Fibroblast of lung (primary cell): ENCODE results near the gene GGPS1. TPM values are rescaled to one million over a fixed set of nuclear protein-coding genes. Genes with fewer than 3 reads are reported as not detected.

Source experiments
- DNase-seq, 2 donors: peaks; one replicate each; pipeline versions ENCODE4 v3.0.0 to v3.0.0-alpha.2; 2010; ENCODE audit warnings: low read depth in 2 of 2
- H2AFZ ChIP-seq: 2 replicates; pipeline ENCODE4 v1.5.1; 2012; ENCODE audit warnings: low read length, control low read depth, inconsistent platforms
- H3K27ac ChIP-seq: 2 replicates; pipeline ENCODE4 v1.5.1; 2011; ENCODE audit warnings: low read length, control low read depth; ENCODE audit not compliant: insufficient read depth
- H3K27me3 ChIP-seq: 2 replicates; pipeline ENCODE4 v1.5.1; 2011; ENCODE audit warnings: mild to moderate bottlenecking, low read length; ENCODE audit not compliant: control insufficient read depth, insufficient read depth
- H3K36me3 ChIP-seq: 2 replicates; pipeline ENCODE4 v1.5.1; 2011; ENCODE audit warnings: low read length; ENCODE audit not compliant: control insufficient read depth, insufficient read depth
- H3K4me1 ChIP-seq: 2 replicates; pipeline ENCODE4 v1.5.1; 2011; ENCODE audit warnings: low read length; ENCODE audit not compliant: control insufficient read depth, insufficient read depth; ENCODE audit errors: extremely low read depth
- H3K4me2 ChIP-seq: 2 replicates; pipeline ENCODE4 v1.5.1; 2011; ENCODE audit warnings: low read length, control low read depth; ENCODE audit not compliant: insufficient read depth; ENCODE audit errors: extremely low read depth
- H3K4me3 ChIP-seq, 4 experiments: fragments of 200-600 bp in 1 of 4; sonication (generic) in 1 of 4; replicated peaks in 1 of 4; 2 replicates each; pipeline ENCODE4 v1.5.1; 2011 to 2016; ENCODE audit warnings: low read length in 4 of 4, low read depth in 3 of 4, mild to moderate bottlenecking in 3 of 4, control low read depth in 2 of 4, inconsistent platforms in 1 of 4, mixed read lengths in 1 of 4; ENCODE audit not compliant: insufficient read depth in 1 of 4; ENCODE audit errors: control extremely low read depth in 1 of 4
- H3K79me2 ChIP-seq: 2 replicates; pipeline ENCODE4 v1.5.1; 2012; ENCODE audit warnings: mild to moderate bottlenecking, low read length, inconsistent platforms; ENCODE audit not compliant: control insufficient read depth, insufficient read depth
- H3K9ac ChIP-seq: 2 replicates; pipeline ENCODE4 v1.5.1; 2011; ENCODE audit warnings: mild to moderate bottlenecking, low read length, control low read depth; ENCODE audit not compliant: insufficient read depth
- H3K9me3 ChIP-seq: 2 replicates; pipeline ENCODE4 v1.5.1; 2012; ENCODE audit warnings: low read depth, low read length; ENCODE audit not compliant: control insufficient read depth, insufficient read depth
- H4K20me1 ChIP-seq: 2 replicates; pipeline ENCODE4 v1.5.1; 2011; ENCODE audit warnings: low read length; ENCODE audit not compliant: control insufficient read depth, insufficient read depth; ENCODE audit errors: extremely low read depth
- CTCF ChIP-seq, 2 donors: IDR thresholded peaks in 1 of 2; conservative IDR thresholded peaks in 1 of 2; 1 replicate in 1 of 2; 2 replicates in 1 of 2; pipeline ENCODE4 v1.5.1; 2011 to 2012; ENCODE audit warnings: low read length in 2 of 2, control low read depth in 1 of 2, inconsistent platforms in 1 of 2, low read depth in 1 of 2, mild to moderate bottlenecking in 1 of 2
- EZH2 ChIP-seq: IDR thresholded peaks from 2 replicates; pipeline ENCODE4 v1.5.1; 2012; ENCODE audit warnings: low read length, control low read depth, mild to moderate bottlenecking; ENCODE audit errors: missing control alignments
- polyA minus RNA-seq: library from RNA; depleted of rRNA, polyadenylated mRNA; stranded (reverse); fragments of >200 nt; gene quantifications from 2 replicates; pipeline ENCODE4 v1.2.3, GENCODE V29; 2011; ENCODE audit warnings: low replicate concordance
- polyA plus RNA-seq, 2 donors: library from polyadenylated mRNA; depleted of rRNA in 1 of 2; stranded (reverse) in 1 of 2; unstranded in 1 of 2; fragments of >200 nt; gene quantifications; 2 replicates each; pipeline ENCODE4 v1.2.1, GENCODE V29; 2011 to 2012; ENCODE audit warnings: missing spikeins in 1 of 2
- total RNA-seq: library from RNA; depleted of rRNA; stranded (reverse); fragments of >200 nt; gene quantifications from 2 replicates; pipeline ENCODE4 v1.2.1, GENCODE V29; 2014

Gene GGPS1
- total RNA-seq, result 18.2 and 24.3 TPM in 2 replicates
- polyA plus RNA-seq, result 28.1 and 37.5 TPM in 2 replicates
- polyA plus RNA-seq (2012), result 24.0 and 33.1 TPM in 2 replicates
- 1.4 and 4.7 TPM in 2 replicates for polyA minus RNA-seq

GRCh38 chr1:235328271-235329138 is at the start of gene GGPS1:
Gene GGPS1, plus strand, starts transcription at chr1:235328570. Its CDS starts 6,695 bp downstream, at chr1:235335265.
- peaks cover 85% of the 10 kb centered on the region for H3K79me2 ChIP-seq
- no peaks in the 10 kb centered on the region for H3K9me3 ChIP-seq
- TF ChIP-seq CTCF (conservative IDR thresholded peaks at IDR 0.05 in 1 of 2, IDR thresholded peaks at IDR 0.05 in 1 of 2; ENCODE audit: low read depth in 1 of 2, low read length in 2 of 2) (no peak), EZH2 (no peak)

GRCh38 chr1:235278915-235279292 is 49.5 kb upstream of the GGPS1 start:
- no peaks in the 10 kb centered on the region for H3K27me3 ChIP-seq
- peaks cover 74% of the 10 kb centered on the region for H3K79me2 ChIP-seq
- no peak overlapping the region for H3K27ac ChIP-seq
- H3K9me3 ChIP-seq, result no peaks in the 10 kb centered on the region
- H3K4me2 ChIP-seq, result no peak overlapping the region
- H3K4me1 ChIP-seq, result no peaks in the 10 kb centered on the region
- no peaks in the 10 kb centered on the region for H3K36me3 ChIP-seq
- no peak overlapping the region for H2AFZ ChIP-seq
- DNase-seq, result no peak
- H4K20me1 ChIP-seq, result peaks cover 5% of the 10 kb centered on the region
- no peak overlapping the region for H3K9ac ChIP-seq
- H3K4me3 ChIP-seq, result no peak overlapping the region
- TF ChIP-seq CTCF (conservative IDR thresholded peaks at IDR 0.05 in 1 of 2, IDR thresholded peaks at IDR 0.05 in 1 of 2; ENCODE audit: low read depth in 1 of 2, low read length in 2 of 2), result no peak
- no peak for TF ChIP-seq EZH2

More at GRCh38 chr1:235328271-235329138, at the start of gene GGPS1:
- Histone ChIP-seq H3K9ac (peak within 1 kb of the TSS; percentile 92), H3K4me1 (peaks cover 3% of the 10 kb centered on the region), H2AFZ (peak within 1 kb of the TSS; percentile 96), H3K4me3 (peak within 1 kb of the TSS; percentile 88 to 94 (median 89)), H3K36me3 (no peaks in the 10 kb centered on the region), H3K27me3 (no peaks in the 10 kb centered on the region), H3K27ac (peak within 1 kb of the TSS; percentile 93), H3K4me2 (peak within 1 kb of the TSS; percentile 88), H4K20me1 (no peaks in the 10 kb centered on the region)
- peak; percentile 99 to 100 for DNase-seq

- H3K9me3 ChIP-seq, result no peaks in the 10 kb centered on the region
- no peaks in the 10 kb centered on the region for H3K27me3 ChIP-seq
- no peaks in the 10 kb centered on the region for H3K4me1 ChIP-seq
- H3K4me2 ChIP-seq, result no peak overlapping the region
- peaks cover 5% of the 10 kb centered on the region for H4K20me1 ChIP-seq
- DNase-seq, result no peak
- H3K9ac ChIP-seq, result no peak overlapping the region
- peaks cover 74% of the 10 kb centered on the region for H3K79me2 ChIP-seq
- no peak overlapping the region for H2AFZ ChIP-seq
- H3K36me3 ChIP-seq, result no peaks in the 10 kb centered on the region
- H3K27ac ChIP-seq, result no peak overlapping the region
- TF ChIP-seq EZH2, result no peak
- no peak for TF ChIP-seq CTCF (conservative IDR thresholded peaks at IDR 0.05 in 1 of 2, IDR thresholded peaks at IDR 0.05 in 1 of 2; ENCODE audit: low read depth in 1 of 2, low read length in 2 of 2)
- H3K4me3 ChIP-seq, result no peak overlapping the region
Observed at GRCh38 chr1:235279694-235280093, 48.7 kb upstream of the GGPS1 start.
